GM18511 (cell line): ENCODE data around the gene CXCL12.

Source experiments
- ATAC-seq: cut with Tn5 transposase; IDR thresholded peaks from one replicate; pipeline ENCODE4 v1.9.1; 2021; ENCODE audit warnings: mild to moderate bottlenecking, moderate library complexity; ENCODE audit not compliant: unreplicated experiment

CXCL12 gene

GRCh38 chr10:44366941-44367630, 17.8 kb downstream of the CXCL12 start:
- no peak for ATAC-seq

GRCh38 chr10:44364566-44364965, 20.3 kb downstream of the CXCL12 start:
- ATAC-seq: no peak

GRCh38 chr10:44363716-44364115, 21.2 kb downstream of the CXCL12 start:
- no peak for ATAC-seq

- ATAC-seq: no peak
Observed at GRCh38 chr10:44362866-44363711, 21.8 kb downstream of the CXCL12 start.

- ATAC-seq: no peak
Observed at GRCh38 chr10:44361109-44361508, 23.8 kb downstream of the CXCL12 start.

GRCh38 chr10:44358080-44358771, 26.7 kb downstream of the CXCL12 start:
- no peak for ATAC-seq

GRCh38 chr10:44357023-44357540, 27.8 kb downstream of the CXCL12 start:
- no peak for ATAC-seq

- ATAC-seq: no peak
Observed at GRCh38 chr10:44356139-44357022, 28.5 kb downstream of the CXCL12 start.

- no peak for ATAC-seq
Observed at GRCh38 chr10:44355630-44356029, 29.3 kb downstream of the CXCL12 start.

- ATAC-seq: no peak
Observed at GRCh38 chr10:44354771-44355170, 30.1 kb downstream of the CXCL12 start.

- ATAC-seq: no peak
Observed at GRCh38 chr10:44353721-44354120, 31.2 kb downstream of the CXCL12 start.

GRCh38 chr10:44353128-44353390, 31.8 kb downstream of the CXCL12 start:
- no peak for ATAC-seq

- no peak for ATAC-seq
Observed at GRCh38 chr10:44352316-44353127, 32.4 kb downstream of the CXCL12 start.

GRCh38 chr10:44348496-44348895, 36.4 kb downstream of the CXCL12 start:
- ATAC-seq: no peak

- ATAC-seq: no peak
Observed at GRCh38 chr10:44347609-44348400, 37.1 kb downstream of the CXCL12 start.

GRCh38 chr10:44344727-44345126, 40.2 kb downstream of the CXCL12 start:
- ATAC-seq: no peak

GRCh38 chr10:44343843-44344242, 41.1 kb downstream of the CXCL12 start:
- no peak for ATAC-seq

GRCh38 chr10:44341886-44342285, 43.0 kb downstream of the CXCL12 start:
- no peak for ATAC-seq

GRCh38 chr10:44340557-44340956, 44.3 kb downstream of the CXCL12 start:
- no peak for ATAC-seq
